ENCODE data around the gene CEP164.

The CEP164 gene

DNA sequence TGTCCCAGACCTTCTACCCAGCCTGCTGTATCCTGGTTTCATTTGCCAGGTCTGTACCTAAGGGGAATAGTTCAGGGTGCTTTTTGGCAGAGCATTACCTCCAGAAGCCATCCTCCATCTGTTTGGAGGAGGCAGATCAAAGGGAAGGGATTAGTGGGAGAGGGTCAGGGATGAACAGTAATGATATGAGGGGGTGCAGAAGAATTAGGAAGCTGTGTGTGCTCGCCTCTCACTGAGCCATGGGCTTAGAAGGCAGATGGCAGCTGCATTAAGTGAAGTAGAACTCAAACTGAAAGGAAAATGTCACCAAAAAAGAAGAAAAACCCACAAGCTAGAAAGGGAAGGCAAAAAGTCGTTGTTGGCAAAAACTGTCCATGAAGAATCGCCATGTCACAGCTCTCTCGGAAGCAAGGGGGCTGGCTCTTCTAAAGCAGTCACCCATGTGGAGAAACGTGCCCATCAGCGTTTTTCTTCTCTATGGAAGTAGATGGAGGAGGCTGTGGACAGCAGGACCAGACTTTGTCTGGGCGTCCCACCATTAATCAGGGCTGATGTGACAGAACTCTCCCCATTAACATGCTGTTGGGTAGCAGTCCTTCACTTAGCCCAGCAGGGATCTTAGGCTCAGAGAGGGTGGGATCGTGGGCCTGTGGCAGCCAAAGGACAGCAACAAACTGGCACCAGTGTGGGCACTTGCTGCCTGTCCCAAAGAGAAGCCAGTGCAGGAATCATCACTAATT lies 46.8 kb downstream of the CEP164 start:
- Histone ChIP-seq H3K9ac (ENCODE audit: low read depth, low read length) (no peak overlapping the region), H3K36me3 (ENCODE audit: control insufficient read depth, insufficient read depth, low read length) (peaks cover 2% of the 10 kb centered on the region), H3K9me3 (ENCODE audit: control insufficient read depth, insufficient read depth, low read length) (no peaks in the 10 kb centered on the region), H3K4me3 (ENCODE audit: low read depth, low read length) (no peak overlapping the region), H3K27me3 (ENCODE audit: control insufficient read depth, insufficient read depth, low read length) (no peaks in the 10 kb centered on the region), H3K4me1 (ENCODE audit: control insufficient read depth, insufficient read depth, low read length) (no peaks in the 10 kb centered on the region)

DNA sequence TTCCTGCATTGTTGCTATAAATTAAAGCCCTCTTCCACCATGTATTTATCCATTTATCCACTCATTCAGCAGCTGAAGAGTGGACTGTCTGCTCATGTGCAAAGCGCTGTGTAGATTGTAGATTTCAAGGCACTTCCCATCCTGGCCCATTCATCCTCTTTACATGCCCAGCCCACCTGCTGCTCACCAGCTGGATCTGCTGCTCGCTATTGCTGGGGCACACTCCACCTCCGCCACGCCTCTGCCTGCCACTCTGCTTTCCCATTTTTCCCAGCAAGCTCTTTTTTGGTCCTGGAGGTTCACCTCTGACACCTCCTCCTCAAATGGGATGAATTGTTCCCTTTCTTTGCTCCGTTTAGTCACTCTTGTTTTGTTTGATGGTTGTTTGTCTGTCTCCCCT lies 48.3 kb downstream of the CEP164 start:
- no peak overlapping the region for H3K4me3 ChIP-seq (ENCODE audit: low read depth, low read length)
- H3K36me3 ChIP-seq (ENCODE audit: control insufficient read depth, insufficient read depth, low read length): peaks cover 4% of the 10 kb centered on the region
- no peak overlapping the region for H3K9ac ChIP-seq (ENCODE audit: low read depth, low read length)
- H3K9me3 ChIP-seq (ENCODE audit: control insufficient read depth, insufficient read depth, low read length): no peaks in the 10 kb centered on the region
- H3K4me1 ChIP-seq (ENCODE audit: control insufficient read depth, insufficient read depth, low read length): no peaks in the 10 kb centered on the region
- no peaks in the 10 kb centered on the region for H3K27me3 ChIP-seq (ENCODE audit: control insufficient read depth, insufficient read depth, low read length)

- peaks cover 9% of the 10 kb centered on the region for H3K36me3 ChIP-seq (ENCODE audit: control insufficient read depth, insufficient read depth, low read length)
- no peak overlapping the region for H3K9ac ChIP-seq (ENCODE audit: low read depth, low read length)
- no peaks in the 10 kb centered on the region for H3K9me3 ChIP-seq (ENCODE audit: control insufficient read depth, insufficient read depth, low read length)
- no peaks in the 10 kb centered on the region for H3K4me1 ChIP-seq (ENCODE audit: control insufficient read depth, insufficient read depth, low read length)
- H3K27me3 ChIP-seq (ENCODE audit: control insufficient read depth, insufficient read depth, low read length): no peaks in the 10 kb centered on the region
- no peak overlapping the region for H3K4me3 ChIP-seq (ENCODE audit: low read depth, low read length)
These were observed 48.9 kb downstream of the CEP164 start for GRCh38 chr11:117376517-117376916.

- no peak overlapping the region for H3K9ac ChIP-seq (ENCODE audit: low read depth, low read length)
- no peaks in the 10 kb centered on the region for H3K27me3 ChIP-seq (ENCODE audit: control insufficient read depth, insufficient read depth, low read length)
- no peak overlapping the region for H3K4me3 ChIP-seq (ENCODE audit: low read depth, low read length)
- no peaks in the 10 kb centered on the region for H3K4me1 ChIP-seq (ENCODE audit: control insufficient read depth, insufficient read depth, low read length)
- H3K36me3 ChIP-seq (ENCODE audit: control insufficient read depth, insufficient read depth, low read length): peaks cover 13% of the 10 kb centered on the region
- H3K9me3 ChIP-seq (ENCODE audit: control insufficient read depth, insufficient read depth, low read length): no peaks in the 10 kb centered on the region
These were observed 51.6 kb downstream of the CEP164 start for GRCh38 chr11:117378976-117379865.

GRCh38 chr11:117380676-117381075 lies 53.0 kb downstream of the CEP164 start:
- Histone ChIP-seq H3K36me3 (ENCODE audit: control insufficient read depth, insufficient read depth, low read length) (peaks cover 14% of the 10 kb centered on the region), H3K4me1 (ENCODE audit: control insufficient read depth, insufficient read depth, low read length) (no peaks in the 10 kb centered on the region), H3K4me3 (ENCODE audit: low read depth, low read length) (no peak overlapping the region), H3K9me3 (ENCODE audit: control insufficient read depth, insufficient read depth, low read length) (no peaks in the 10 kb centered on the region), H3K9ac (ENCODE audit: low read depth, low read length) (no peak overlapping the region), H3K27me3 (ENCODE audit: control insufficient read depth, insufficient read depth, low read length) (no peaks in the 10 kb centered on the region)

DNA sequence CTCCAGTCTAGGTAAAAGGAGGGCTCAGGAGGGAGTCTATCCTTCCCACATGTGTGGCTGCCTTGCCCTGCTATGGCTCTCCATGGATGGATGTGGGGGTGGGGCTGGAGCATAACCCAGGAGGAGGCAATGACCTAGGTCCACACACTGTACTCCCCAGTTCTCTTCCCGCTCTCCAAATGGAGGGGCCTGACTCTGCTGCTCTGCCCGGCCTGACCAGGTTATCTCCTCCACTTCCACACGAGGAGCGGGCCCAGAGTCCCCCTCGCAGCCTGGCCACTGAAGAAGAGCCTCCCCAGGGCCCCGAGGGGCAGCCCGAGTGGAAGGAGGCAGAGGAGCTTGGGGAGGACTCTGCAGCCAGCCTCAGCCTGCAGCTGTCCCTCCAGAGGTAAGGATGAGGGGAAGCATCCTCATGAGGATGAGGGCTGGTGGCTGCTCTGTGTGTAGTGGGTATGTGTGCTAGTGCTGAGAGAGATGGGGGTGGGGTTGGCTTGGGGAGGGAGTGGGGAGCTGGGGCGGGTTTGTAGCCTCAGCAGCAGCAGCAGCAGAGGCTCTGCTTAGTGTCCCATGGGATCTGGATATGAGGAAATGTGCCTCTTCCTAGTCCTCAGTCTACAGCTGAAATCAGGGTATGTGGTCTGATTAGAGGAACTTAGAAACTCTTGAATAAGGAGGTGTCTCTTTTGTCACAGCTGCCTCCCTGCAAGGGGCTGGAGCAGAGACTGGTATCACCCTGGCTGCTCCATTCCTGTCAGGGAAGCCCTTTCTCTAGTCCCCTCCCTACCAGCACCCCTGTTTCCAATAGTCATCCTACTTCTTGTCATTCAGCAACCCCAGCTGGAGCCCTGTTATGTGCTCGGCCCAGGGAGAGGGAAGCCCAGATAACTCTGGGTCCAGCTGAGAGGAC lies 54.1 kb downstream of the CEP164 start:
- no peak overlapping the region for H3K4me3 ChIP-seq (ENCODE audit: low read depth, low read length)
- no peaks in the 10 kb centered on the region for H3K9me3 ChIP-seq (ENCODE audit: control insufficient read depth, insufficient read depth, low read length)
- no peaks in the 10 kb centered on the region for H3K27me3 ChIP-seq (ENCODE audit: control insufficient read depth, insufficient read depth, low read length)
- H3K9ac ChIP-seq (ENCODE audit: low read depth, low read length): no peak overlapping the region
- no peaks in the 10 kb centered on the region for H3K4me1 ChIP-seq (ENCODE audit: control insufficient read depth, insufficient read depth, low read length)
- H3K36me3 ChIP-seq (ENCODE audit: control insufficient read depth, insufficient read depth, low read length): peaks cover 14% of the 10 kb centered on the region

- no peaks in the 10 kb centered on the region for H3K4me1 ChIP-seq (ENCODE audit: control insufficient read depth, insufficient read depth, low read length)
- H3K27me3 ChIP-seq (ENCODE audit: control insufficient read depth, insufficient read depth, low read length): no peaks in the 10 kb centered on the region
- no peak overlapping the region for H3K9ac ChIP-seq (ENCODE audit: low read depth, low read length)
These were observed 55.1 kb downstream of the CEP164 start for GRCh38 chr11:117382746-117383145.

GRCh38 chr11:117384045-117384444 lies 56.4 kb downstream of the CEP164 start:
- no peaks in the 10 kb centered on the region for H3K27me3 ChIP-seq (ENCODE audit: control insufficient read depth, insufficient read depth, low read length)

More at GRCh38 chr11:117382746-117383145, 55.1 kb downstream of the CEP164 start:
- no peak overlapping the region for H3K4me3 ChIP-seq (ENCODE audit: low read depth, low read length)
- H3K9me3 ChIP-seq (ENCODE audit: control insufficient read depth, insufficient read depth, low read length): no peaks in the 10 kb centered on the region
- peaks cover 14% of the 10 kb centered on the region for H3K36me3 ChIP-seq (ENCODE audit: control insufficient read depth, insufficient read depth, low read length)

DNA sequence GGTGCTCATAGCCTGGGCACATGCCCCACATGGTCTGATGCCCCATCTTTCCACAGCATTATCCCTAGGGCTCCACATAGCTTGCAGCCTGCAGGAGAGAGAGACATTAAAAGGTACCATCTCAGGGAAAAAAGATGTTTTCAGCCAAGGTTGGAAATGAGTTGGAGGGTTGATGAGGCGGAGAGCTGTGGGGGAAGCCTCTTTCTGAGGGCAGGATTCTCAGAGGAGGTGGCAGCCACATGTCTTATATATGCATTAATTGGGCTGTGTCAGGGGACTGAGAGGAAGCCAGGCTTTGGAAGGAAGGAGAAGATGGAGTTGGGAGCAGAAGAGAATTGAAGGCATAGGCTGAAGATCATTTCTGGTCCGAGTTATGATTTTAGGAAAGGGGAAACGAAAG lies 57.8 kb downstream of the CEP164 start:
- Histone ChIP-seq H3K36me3 (ENCODE audit: control insufficient read depth, insufficient read depth, low read length) (peaks cover 14% of the 10 kb centered on the region), H3K9ac (ENCODE audit: low read depth, low read length) (no peak overlapping the region), H3K4me1 (ENCODE audit: control insufficient read depth, insufficient read depth, low read length) (no peaks in the 10 kb centered on the region), H3K4me3 (ENCODE audit: low read depth, low read length) (no peak overlapping the region), H3K27me3 (ENCODE audit: control insufficient read depth, insufficient read depth, low read length) (no peaks in the 10 kb centered on the region), H3K9me3 (ENCODE audit: control insufficient read depth, insufficient read depth, low read length) (no peaks in the 10 kb centered on the region)

More at GRCh38 chr11:117384045-117384444, 56.4 kb downstream of the CEP164 start:
- H3K36me3 ChIP-seq (ENCODE audit: control insufficient read depth, insufficient read depth, low read length): peaks cover 14% of the 10 kb centered on the region
- no peaks in the 10 kb centered on the region for H3K4me1 ChIP-seq (ENCODE audit: control insufficient read depth, insufficient read depth, low read length)
- no peak overlapping the region for H3K4me3 ChIP-seq (ENCODE audit: low read depth, low read length)
- no peak overlapping the region for H3K9ac ChIP-seq (ENCODE audit: low read depth, low read length)
- H3K9me3 ChIP-seq (ENCODE audit: control insufficient read depth, insufficient read depth, low read length): no peaks in the 10 kb centered on the region

- H3K27me3 ChIP-seq (ENCODE audit: control insufficient read depth, insufficient read depth, low read length): no peaks in the 10 kb centered on the region
- no peaks in the 10 kb centered on the region for H3K4me1 ChIP-seq (ENCODE audit: control insufficient read depth, insufficient read depth, low read length)
- H3K9me3 ChIP-seq (ENCODE audit: control insufficient read depth, insufficient read depth, low read length): no peaks in the 10 kb centered on the region
- peaks cover 12% of the 10 kb centered on the region for H3K36me3 ChIP-seq (ENCODE audit: control insufficient read depth, insufficient read depth, low read length)
- no peak overlapping the region for H3K4me3 ChIP-seq (ENCODE audit: low read depth, low read length)
- H3K9ac ChIP-seq (ENCODE audit: low read depth, low read length): no peak overlapping the region
These were observed 58.3 kb downstream of the CEP164 start for GRCh38 chr11:117385906-117386305.

DNA sequence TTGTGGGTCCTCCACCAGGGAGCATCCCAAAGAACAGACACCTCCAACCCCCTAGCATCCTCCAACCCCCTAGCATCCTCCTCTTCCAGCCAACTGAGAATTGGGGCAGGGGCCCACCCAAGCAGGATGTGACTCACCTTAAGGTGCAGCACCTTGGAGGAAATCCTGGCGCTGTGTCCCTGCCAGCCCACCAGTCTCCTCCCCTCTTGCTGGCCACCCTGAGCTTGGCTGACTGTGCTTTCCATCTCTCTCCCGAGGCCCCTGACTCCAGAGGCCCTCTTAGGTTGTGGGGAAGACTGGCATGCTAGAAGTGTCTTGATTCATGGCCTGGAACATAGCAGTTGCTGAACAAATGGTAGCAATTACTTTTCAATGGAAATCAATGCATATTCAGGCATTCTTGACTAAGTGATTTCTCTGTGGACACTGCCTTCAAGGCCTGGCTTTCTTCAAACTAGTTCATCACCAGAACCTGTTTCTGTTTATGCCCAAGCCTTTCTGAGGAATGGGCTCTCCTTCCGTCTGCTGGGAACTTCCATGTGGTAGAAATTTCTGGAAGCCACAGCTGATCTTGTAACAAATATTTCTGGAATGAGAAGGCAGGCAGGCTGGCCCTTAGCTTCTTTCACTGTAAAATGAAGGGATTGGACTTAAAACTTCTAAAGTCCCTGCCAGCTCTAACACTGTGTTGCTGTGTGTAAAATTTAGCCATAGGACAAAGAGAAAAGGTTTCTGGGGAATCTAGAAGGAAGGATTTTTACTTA lies 60.5 kb downstream of the CEP164 start:
- H3K36me3 ChIP-seq (ENCODE audit: control insufficient read depth, insufficient read depth, low read length): peaks cover 21% of the 10 kb centered on the region
- no peak overlapping the region for H3K4me3 ChIP-seq (ENCODE audit: low read depth, low read length)
- H3K27me3 ChIP-seq (ENCODE audit: control insufficient read depth, insufficient read depth, low read length): no peaks in the 10 kb centered on the region
- H3K4me1 ChIP-seq (ENCODE audit: control insufficient read depth, insufficient read depth, low read length): no peaks in the 10 kb centered on the region
- no peaks in the 10 kb centered on the region for H3K9me3 ChIP-seq (ENCODE audit: control insufficient read depth, insufficient read depth, low read length)
- no peak overlapping the region for H3K9ac ChIP-seq (ENCODE audit: low read depth, low read length)

All from iPS-15b (cell line).